Measurements from ENCODE around the gene ANKRD23. TPM values are rescaled to one million over a fixed set of nuclear protein-coding genes. Genes with fewer than 3 reads are reported as not detected.

Gene ANKRD23
- total and polyA plus RNA-seq, 2 of the 4 experiments (the other 2 are of a cell fraction): 0.54 to 1.5 TPM

DNA sequence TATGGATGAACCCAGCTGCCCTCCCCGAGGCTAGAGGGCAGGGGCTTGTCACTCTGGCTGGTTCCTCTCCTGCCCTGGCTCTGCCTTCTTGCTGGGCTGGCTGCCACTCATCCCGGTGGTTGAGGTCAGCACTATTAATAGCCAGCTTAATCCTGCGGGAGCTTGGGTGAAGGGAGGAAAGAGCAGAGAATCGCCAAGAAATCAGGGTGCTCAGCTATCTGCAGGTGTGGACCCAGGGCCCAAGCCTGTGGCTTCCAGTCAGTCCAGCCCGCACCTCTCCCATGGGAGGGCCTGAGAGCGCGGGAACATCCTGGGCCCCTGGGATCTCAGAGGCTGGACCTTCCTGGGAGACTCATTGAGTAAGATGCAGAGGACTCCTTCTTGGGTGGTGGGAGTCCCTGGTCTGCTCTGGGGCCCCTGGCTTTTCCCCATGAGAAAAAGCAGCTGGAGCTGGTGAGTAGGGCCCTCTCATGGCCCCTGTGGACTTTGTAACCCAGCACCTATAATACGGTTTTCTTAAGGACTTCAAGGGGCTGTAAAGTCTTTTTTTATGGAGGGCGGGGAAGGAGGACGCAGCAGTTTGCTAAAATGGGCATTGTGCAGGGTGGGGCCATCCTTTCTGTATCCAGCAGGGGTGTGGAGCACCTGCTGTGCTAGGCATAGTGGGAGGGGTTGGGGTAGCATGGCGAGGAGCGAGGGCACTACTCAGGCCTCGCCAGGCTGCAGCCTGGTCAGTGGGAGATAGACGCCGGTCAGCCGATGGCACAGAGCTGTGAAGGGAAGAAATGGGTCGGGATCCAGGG is 55.2 kb downstream of the ANKRD23 start:
- ChIA-PET CTCF (no interaction called here), POLR2A (ENCODE audit: unreplicated experiment) (no interaction called here)
- no peak for TF ChIP-seq RCOR1 (IDR thresholded peaks at IDR 0.05; ENCODE audit: insufficient replicate concordance, low read length)
- TF ChIP-seq ELK1 (IDR thresholded peaks at IDR 0.05; ENCODE audit: borderline replicate concordance, low read depth, low read length): no peak
- TF ChIP-seq POLR2A (IDR thresholded peaks at IDR 0.05; ENCODE audit: low read depth, low read length): no peak
- no peak for TF ChIP-seq RAD21 (IDR thresholded peaks at IDR 0.05; ENCODE audit: low read length)
- no peak for TF ChIP-seq FOS (IDR thresholded peaks at IDR 0.05; ENCODE audit: low read depth, low read length)
- TF ChIP-seq CHD1 (IDR thresholded peaks at IDR 0.05; ENCODE audit: low read depth, low read length): no peak
- no peak for TF ChIP-seq CEBPB (IDR thresholded peaks at IDR 0.05; ENCODE audit: low read depth, low read length)
- TF ChIP-seq MAZ (IDR thresholded peaks at IDR 0.05; ENCODE audit: borderline replicate concordance, low read depth, low read length): no peak
- no peak overlapping the region for H2BK5ac ChIP-seq (ENCODE audit: low read depth, low read length, poor library complexity, severe bottlenecking)
- H2BK20ac ChIP-seq (ENCODE audit: low read depth, low read length): no peak overlapping the region
- in situ Hi-C loops (cut with MboI; ENCODE audit: low sequenced_read_pairs): no loop called here
- DNase-seq (peak; percentile 15), ATAC-seq (ENCODE audit: low read depth) (peak; percentile 40)
- peaks cover 11% of the 10 kb centered on the region for H3K9me1 ChIP-seq (ENCODE audit: insufficient read depth, low read length)
- no peak overlapping the region for H3K56ac ChIP-seq (ENCODE audit: extremely low read depth, insufficient read depth, low read length)
- H3K4me3 ChIP-seq (ENCODE audit: insufficient read depth, low read depth, low read length): no peak overlapping the region
- H2BK15ac ChIP-seq (ENCODE audit: low read depth, low read length): no peak overlapping the region
- no peak overlapping the region; the same call in 1 of the 2 replicates for H3K14ac ChIP-seq (replicated peaks; ENCODE audit: low read depth, low read length)
- H4K91ac ChIP-seq (ENCODE audit: insufficient read depth, low read depth, low read length): no peak overlapping the region
- 71% methylated on average over 3 of the region's 17 CpGs; no CpG with 5 or more reads in 1 of the 2 experiments for WGBS, 2 experiments (ENCODE audit: extremely low coverage in 2 of 2, insufficient read length in 1 of 2)
- peaks cover 6% of the 10 kb centered on the region for H3K4me1 ChIP-seq (ENCODE audit: control insufficient read depth, insufficient read depth, low read length)
- no peaks in the 10 kb centered on the region for H3K27me3 ChIP-seq (ENCODE audit: control insufficient read depth, insufficient read depth, low read length)
- dilution Hi-C loops (cut with HindIII; ENCODE audit: low sequenced_read_pairs, unreplicated experiment): no loop called here
- no peak overlapping the region for H3K4me2 ChIP-seq (ENCODE audit: low read depth, low read length)
- H3K23ac ChIP-seq (ENCODE audit: low read depth, low read length): no peak overlapping the region
- H4K5ac ChIP-seq (ENCODE audit: low read depth, low read length): no peak overlapping the region
- no peak overlapping the region for H2BK120ac ChIP-seq (ENCODE audit: low read depth, low read length)
- H3K36me3 ChIP-seq (ENCODE audit: control insufficient read depth, insufficient read depth, low read length): no peaks in the 10 kb centered on the region
- H3K9me3 ChIP-seq (ENCODE audit: control insufficient read depth, insufficient read depth, low read length): no peaks in the 10 kb centered on the region
- H3K27ac ChIP-seq (ENCODE audit: insufficient read depth, low read length): no peak overlapping the region
- peaks cover 2% of the 10 kb centered on the region for H4K20me1 ChIP-seq (ENCODE audit: insufficient read depth, low read length)
- H3K4ac ChIP-seq (ENCODE audit: low read depth, low read length): no peak overlapping the region
- H4K8ac ChIP-seq (ENCODE audit: low read depth in 2 of 2, low read length in 2 of 2): no peak overlapping the region
- intact Hi-C loops (cut with micrococcal nuclease): no loop called here
- H3K79me1 ChIP-seq (ENCODE audit: low read depth in 1 of 2, low read length in 2 of 2): no peaks in the 10 kb centered on the region; a peak in 1 of 4 replicates
- H2AFZ ChIP-seq (replicated peaks; ENCODE audit: low read length, poor library complexity): peak overlapping the region; percentile 8
- no peak overlapping the region for H3K18ac ChIP-seq (ENCODE audit: low read depth, low read length)
- BruUV-seq (replicated peaks): no TSS peak
- H2AK5ac ChIP-seq (ENCODE audit: low read depth, low read length): peak overlapping the region; percentile 73; the same call in 1 of the 2 replicates
- no peak overlapping the region for H2AK9ac ChIP-seq (replicated peaks; ENCODE audit: low read depth, low read length, poor library complexity)
- H3K9ac ChIP-seq (ENCODE audit: low read depth, low read length): no peak overlapping the region

Small RNA genes within 50 kb of the gene (microRNA-seq; reads per million reads assigned to microRNA genes)
- gene MIR3127 (ENCODE audit: insufficient read depth in 1 of 2, insufficient read length in 1 of 2, unreplicated experiment in 1 of 2): 1.1 to 28.9 reads per million in 2 experiments

Small RNA genes within 50 kb of the gene (small RNA-seq; reads per million reads assigned to genes)
- 0 reads per million in 5 experiments for gene MIR3127

Other genes starting within 250 kb of the ANKRD23 start
- 25.0 and 26.3 TPM in 2 replicates for gene KANSL3, start 205.7 kb downstream of the ANKRD23 start, total RNA-seq (2012; rRNA removed)
- gene KANSL3, start 205.7 kb downstream of the ANKRD23 start, polyA plus RNA-seq (2012; rRNA removed): 19.5 and 22.2 TPM in 2 replicates
- gene FER1L5, start 201.3 kb downstream of the ANKRD23 start, total RNA-seq (2012; rRNA removed): 0.28 and 0.36 TPM in 2 replicates
- 0.09 and 0.15 TPM in 2 replicates for gene FER1L5, start 201.3 kb downstream of the ANKRD23 start, polyA plus RNA-seq (2012; rRNA removed)
- gene LMAN2L, start 104.0 kb downstream of the ANKRD23 start, total RNA-seq (2012; rRNA removed): 19.2 and 22.9 TPM in 2 replicates
- gene LMAN2L, start 104.0 kb downstream of the ANKRD23 start, polyA plus RNA-seq (2012; rRNA removed): 20.8 and 22.5 TPM in 2 replicates
- 1.4 and 2.0 TPM in 2 replicates for gene CNNM4, start 83.1 kb downstream of the ANKRD23 start, total RNA-seq (2012; rRNA removed)
- 4.1 and 4.6 TPM in 2 replicates for gene CNNM4, start 83.1 kb downstream of the ANKRD23 start, polyA plus RNA-seq (2012; rRNA removed)
- 2.2 and 2.3 TPM in 2 replicates for gene CNNM3, start 27.8 kb downstream of the ANKRD23 start, total RNA-seq (2012; rRNA removed)
- gene CNNM3, start 27.8 kb downstream of the ANKRD23 start, polyA plus RNA-seq (2012; rRNA removed): 6.1 and 6.3 TPM in 2 replicates
- gene ANKRD39, start 14.0 kb upstream of the ANKRD23 start, total RNA-seq (2012; rRNA removed): 12.5 and 13.6 TPM in 2 replicates
- 15.9 and 17.0 TPM in 2 replicates for gene ANKRD39, start 14.0 kb upstream of the ANKRD23 start, polyA plus RNA-seq (2012; rRNA removed)
- gene SEMA4C, start 26.1 kb upstream of the ANKRD23 start, total RNA-seq (2012; rRNA removed): 13.3 and 15.8 TPM in 2 replicates
- gene SEMA4C, start 26.1 kb upstream of the ANKRD23 start, polyA plus RNA-seq (2012; rRNA removed): 24.3 and 25.5 TPM in 2 replicates
- not detected in 2 replicates for gene FAM178B, start 142.6 kb upstream of the ANKRD23 start, total RNA-seq (2012; rRNA removed)
- gene FAM178B, start 142.6 kb upstream of the ANKRD23 start, polyA plus RNA-seq (2012; rRNA removed): not detected in 2 replicates

Data from IMR-90 (cell line).